GM12801 (cell line): Measurements from ENCODE around the gene RNF213.

ENCODE experiments used
- TF ChIP-seq, protein P1 (sequence below): IDR thresholded peaks from one replicate; pipeline ENCODE4 v1.5.1; 2011; ENCODE audit warnings: control low read depth; ENCODE audit not compliant: insufficient read length; ENCODE audit errors: extremely low read depth

RNF213 gene

DNA sequence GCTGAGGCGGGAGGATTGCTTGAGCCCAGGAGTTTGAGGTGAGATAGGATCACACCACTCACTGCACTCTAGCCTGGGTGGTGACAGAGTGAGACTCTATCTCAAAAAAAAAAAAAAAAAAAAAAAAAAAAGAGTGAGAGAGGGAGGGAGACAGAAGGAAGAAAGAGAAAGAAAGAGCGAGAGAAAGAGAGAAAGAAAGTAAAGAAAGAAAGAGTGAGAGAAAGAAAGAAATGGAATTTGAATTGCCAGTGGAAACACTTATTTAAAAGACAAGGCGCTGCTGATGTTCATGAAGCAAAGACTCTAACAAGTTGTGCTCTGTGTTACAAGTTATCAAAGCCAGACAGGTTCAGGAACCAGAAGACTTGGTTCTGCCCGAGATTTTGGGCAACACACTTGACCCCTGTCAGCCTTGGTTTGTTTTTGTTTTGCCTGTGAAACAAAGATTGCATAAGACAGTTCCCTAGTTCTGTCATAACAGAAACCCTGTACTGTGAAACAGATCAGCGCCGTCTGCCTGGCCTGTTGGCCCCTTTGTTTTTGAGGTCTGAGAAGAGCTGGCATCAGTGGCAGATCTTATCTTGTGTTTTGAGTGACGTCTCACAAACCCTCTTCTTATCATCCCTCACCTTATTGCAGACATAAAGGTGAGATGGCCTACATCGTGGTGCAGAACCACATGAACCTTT lies 98.9 kb downstream of the RNF213 start:
- TF ChIP-seq, protein P1, sequence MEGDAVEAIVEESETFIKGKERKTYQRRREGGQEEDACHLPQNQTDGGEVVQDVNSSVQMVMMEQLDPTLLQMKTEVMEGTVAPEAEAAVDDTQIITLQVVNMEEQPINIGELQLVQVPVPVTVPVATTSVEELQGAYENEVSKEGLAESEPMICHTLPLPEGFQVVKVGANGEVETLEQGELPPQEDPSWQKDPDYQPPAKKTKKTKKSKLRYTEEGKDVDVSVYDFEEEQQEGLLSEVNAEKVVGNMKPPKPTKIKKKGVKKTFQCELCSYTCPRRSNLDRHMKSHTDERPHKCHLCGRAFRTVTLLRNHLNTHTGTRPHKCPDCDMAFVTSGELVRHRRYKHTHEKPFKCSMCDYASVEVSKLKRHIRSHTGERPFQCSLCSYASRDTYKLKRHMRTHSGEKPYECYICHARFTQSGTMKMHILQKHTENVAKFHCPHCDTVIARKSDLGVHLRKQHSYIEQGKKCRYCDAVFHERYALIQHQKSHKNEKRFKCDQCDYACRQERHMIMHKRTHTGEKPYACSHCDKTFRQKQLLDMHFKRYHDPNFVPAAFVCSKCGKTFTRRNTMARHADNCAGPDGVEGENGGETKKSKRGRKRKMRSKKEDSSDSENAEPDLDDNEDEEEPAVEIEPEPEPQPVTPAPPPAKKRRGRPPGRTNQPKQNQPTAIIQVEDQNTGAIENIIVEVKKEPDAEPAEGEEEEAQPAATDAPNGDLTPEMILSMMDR = no peak

DNA sequence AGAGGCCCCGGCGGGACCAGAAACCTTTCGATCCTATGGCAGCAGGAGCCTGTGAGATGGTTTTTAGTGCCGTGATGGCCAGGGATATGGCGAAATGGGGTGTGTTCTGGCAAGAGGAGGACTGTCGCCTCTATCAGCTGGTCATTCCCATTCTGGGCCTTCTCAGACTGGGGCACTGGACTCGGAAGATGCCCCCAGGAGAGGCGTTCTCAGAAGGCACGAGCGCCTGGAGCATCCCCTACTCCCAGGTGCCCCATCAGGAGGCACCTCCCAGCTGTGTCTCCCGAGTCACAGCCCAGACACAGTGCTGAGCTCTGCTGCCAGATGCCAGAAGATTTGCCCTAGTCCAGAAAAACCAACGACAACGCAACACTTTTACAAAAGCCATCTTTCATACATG lies 99.7 kb downstream of the RNF213 start:
- TF ChIP-seq, protein P1 = no peak

DNA sequence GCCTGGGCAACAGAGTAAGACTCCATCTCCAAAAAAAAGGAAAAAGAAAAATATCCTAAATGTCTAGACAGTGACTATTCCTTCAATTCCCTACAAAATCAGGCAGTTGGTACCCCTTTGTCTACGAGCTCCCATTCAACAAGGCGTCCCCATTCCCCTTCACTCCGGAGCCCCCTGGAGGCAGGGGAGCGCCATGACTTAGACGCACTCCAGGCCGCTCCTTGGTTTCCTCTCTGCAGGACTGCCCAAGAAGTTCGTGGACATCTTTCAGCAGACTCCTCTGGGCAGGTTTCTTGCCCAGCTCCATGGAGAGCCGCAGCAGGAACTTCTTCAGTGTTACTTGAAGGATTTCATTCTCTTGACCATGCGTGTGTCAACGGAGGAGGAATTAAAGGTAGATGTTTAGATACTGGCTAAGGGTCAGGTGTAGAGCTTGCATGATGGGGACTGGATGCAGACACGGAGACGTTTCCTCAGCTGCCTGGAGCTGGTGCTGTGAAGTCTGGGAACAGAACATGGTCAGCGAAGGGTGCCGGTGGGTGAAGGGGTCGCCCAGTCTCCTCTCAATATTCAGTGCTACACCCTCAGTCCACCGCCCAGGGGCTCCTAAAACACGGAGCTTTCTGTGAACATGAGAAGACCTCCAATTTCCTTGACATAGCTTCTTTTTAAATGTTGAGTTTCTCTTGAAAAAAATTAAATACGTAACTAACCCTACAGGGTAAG lies 101.0 kb downstream of the RNF213 start:
- TF ChIP-seq, protein P1 = no peak

DNA sequence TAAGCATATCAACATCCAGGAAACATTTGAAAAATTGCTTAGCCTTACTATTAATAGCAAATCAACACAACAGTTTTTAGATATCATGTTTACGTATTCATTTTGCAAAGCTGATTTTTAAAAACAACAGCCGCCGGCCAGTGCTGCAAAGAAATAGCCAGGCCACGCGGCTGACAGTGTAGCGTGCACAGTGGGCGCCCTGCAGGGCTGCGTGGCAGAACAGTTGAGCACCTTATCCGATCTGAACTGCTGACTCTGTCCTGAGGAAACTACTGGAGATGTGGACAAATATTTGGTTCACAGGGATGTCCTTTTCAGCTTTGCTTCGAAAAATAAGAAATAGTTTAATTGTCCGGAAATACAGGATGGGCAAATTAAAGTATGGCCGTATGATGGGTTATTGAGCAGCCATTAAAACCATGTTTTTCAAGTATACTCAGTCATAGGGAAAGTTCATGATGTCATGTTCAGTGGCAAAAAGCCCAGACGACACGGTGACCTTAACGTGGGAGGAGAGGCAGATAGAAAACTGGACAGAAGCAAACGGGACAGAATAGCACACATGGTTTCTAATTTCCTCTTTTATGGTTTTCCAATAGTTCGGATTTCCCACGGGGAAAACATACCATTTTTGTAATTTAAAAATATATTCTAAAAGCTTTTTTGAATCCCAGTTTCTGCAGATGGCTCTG lies 101.9 kb downstream of the RNF213 start:
- TF ChIP-seq, protein P1 = no peak

DNA sequence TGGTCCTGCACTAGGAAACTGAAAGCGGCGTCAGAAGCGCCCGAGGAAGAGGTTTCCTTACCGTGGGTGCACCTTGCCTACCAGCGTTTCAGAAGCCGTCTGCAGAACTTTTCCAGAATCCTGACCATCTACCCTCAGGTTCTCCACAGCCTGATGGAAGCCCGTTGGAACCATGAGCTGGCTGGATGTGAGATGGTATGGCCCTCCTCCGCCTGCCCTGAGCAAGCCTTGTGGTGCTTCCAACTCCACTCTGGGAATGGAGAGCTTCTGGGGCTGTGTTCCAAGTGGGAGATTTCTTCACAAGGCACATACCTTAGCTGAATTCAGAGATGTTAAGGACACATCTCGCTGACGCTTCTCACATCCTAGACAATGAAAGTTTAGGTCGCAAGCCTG lies 102.5 kb downstream of the RNF213 start:
- TF ChIP-seq, protein P1 = no peak

DNA sequence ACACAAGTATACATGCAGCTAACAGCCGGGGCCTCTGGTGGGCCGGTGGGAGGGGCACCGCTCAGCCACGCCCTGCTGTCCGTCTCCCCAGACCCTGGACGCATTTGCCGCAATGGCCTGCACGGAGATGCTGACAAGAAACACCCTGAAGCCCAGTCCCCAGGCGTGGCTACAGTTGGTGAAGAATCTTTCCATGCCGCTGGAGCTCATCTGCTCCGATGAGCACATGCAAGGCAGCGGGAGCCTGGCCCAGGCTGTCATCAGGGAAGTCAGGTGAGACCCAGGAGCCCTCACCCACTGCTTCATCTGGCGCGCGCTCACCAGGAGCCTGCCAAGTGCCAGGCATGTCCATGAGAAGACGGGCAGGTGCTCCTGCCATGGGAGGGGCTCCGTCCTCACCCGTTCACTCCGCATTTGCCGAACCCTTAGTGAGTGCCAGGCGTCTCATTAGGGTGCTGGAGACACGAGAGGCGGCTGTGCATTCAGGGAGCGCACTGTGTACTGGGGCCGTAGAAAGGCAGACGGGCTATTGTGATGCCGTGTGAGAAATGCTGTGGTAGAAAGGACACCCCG lies 103.0 kb downstream of the RNF213 start:
- TF ChIP-seq, protein P1 = no peak

DNA sequence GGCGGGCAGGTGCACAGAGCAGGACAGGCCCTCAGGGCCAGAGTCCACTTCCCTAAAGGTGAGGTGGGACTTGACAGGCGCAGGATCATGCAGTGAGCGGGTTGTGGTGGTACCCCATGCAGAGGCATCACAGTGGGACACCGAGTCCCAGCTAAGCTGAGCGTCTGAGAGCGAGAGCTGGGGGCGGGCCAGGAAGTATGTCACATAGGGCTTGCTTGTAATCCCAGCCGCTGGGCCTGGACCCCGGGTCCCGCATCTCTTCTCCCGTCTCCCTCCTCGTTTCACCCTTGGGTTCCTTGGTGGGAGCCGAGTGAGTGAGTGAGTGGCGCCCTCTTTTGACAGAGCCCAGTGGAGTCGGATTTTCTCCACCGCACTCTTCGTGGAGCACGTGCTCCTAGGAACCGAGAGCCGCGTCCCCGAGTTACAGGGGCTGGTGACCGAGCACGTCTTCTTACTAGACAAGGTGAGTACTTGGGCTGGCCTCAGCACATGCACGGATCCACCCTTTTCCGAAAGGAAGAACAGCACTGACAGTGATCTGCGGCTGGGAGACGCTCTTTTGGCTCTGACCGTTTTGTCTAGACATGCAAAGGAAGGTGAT lies 103.5 kb downstream of the RNF213 start:
- TF ChIP-seq, protein P1 = no peak
